Esophagus muscularis mucosa (tissue), 4 donors: Measurements from ENCODE around the gene PGF.

Experiments used
- EP300 ChIP-seq: sonication (generic); formaldehyde crosslinking; IDR thresholded peaks from one replicate; pipeline ENCODE4 v1.6.1; 2017; ENCODE audit warnings: antibody characterized with exemption
- POLR2A ChIP-seq: fragments of 450-650 bp; IDR thresholded peaks from one replicate; pipeline ENCODE4 v1.6.1; 2017; ENCODE audit warnings: antibody characterized with exemption, moderate library complexity, mild to moderate bottlenecking, low read depth
- POLR2AphosphoS5 ChIP-seq, 2 donors: sonication (generic); formaldehyde crosslinking; IDR thresholded peaks; one replicate each; pipeline ENCODE4 v1.6.1; 2017; ENCODE audit warnings: antibody characterized with exemption in 2 of 2
- TF ChIP-seq, protein P1 (sequence below), 3 experiments: fragments of 200-600 bp in 2 of 3; fragments of 450-650 bp in 1 of 3; sonication (generic) in 2 of 3; IDR thresholded peaks; one replicate each; pipeline ENCODE4 v1.5.1; 2017 to 2019; ENCODE audit warnings: antibody characterized with exemption in 3 of 3, mild to moderate bottlenecking in 2 of 3, moderate library complexity in 1 of 3

DNA sequence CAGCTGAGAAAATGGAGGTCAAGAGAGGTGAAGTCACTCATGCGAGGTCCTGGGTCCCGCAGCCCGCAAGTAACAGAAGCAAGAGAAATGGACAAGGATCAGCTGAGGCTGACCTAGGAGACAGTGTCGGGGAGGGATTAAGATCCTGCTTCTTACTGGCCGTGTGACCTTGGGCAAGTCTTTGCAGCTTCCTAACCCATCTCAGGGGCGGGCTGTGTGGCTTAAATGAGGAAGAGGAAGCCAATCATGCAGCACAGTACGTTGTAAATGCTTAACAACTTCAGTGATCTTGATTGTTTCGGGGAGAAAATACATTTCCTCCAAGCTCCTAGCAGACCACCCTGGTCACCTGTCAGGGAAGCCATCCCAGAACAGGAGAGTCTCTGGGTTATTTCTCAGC, 7.1 kb upstream of the PGF start:
- TF ChIP-seq POLR2AphosphoS5 (IDR thresholded peaks at IDR 0.05) (no peak), EP300 (no peak), POLR2A (no peak)
- TF ChIP-seq, protein P1, sequence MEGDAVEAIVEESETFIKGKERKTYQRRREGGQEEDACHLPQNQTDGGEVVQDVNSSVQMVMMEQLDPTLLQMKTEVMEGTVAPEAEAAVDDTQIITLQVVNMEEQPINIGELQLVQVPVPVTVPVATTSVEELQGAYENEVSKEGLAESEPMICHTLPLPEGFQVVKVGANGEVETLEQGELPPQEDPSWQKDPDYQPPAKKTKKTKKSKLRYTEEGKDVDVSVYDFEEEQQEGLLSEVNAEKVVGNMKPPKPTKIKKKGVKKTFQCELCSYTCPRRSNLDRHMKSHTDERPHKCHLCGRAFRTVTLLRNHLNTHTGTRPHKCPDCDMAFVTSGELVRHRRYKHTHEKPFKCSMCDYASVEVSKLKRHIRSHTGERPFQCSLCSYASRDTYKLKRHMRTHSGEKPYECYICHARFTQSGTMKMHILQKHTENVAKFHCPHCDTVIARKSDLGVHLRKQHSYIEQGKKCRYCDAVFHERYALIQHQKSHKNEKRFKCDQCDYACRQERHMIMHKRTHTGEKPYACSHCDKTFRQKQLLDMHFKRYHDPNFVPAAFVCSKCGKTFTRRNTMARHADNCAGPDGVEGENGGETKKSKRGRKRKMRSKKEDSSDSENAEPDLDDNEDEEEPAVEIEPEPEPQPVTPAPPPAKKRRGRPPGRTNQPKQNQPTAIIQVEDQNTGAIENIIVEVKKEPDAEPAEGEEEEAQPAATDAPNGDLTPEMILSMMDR (IDR thresholded peaks at IDR 0.05), result no peak
